ENCODE results near the gene PHLDA3.

PHLDA3 gene

GRCh38 chr1:201436393-201436792, 32.6 kb downstream of the PHLDA3 start:
- Histone ChIP-seq H2AFZ (ENCODE audit: low read length) (peak overlapping the region; percentile 73), H3K9me2 (replicated peaks; ENCODE audit: low read depth, low read length) (no peaks in the 10 kb centered on the region), H3K79me2 (ENCODE audit: insufficient read depth, low read length) (no peaks in the 10 kb centered on the region), H3K9me3 (ENCODE audit: insufficient read depth, low read depth, low read length) (no peaks in the 10 kb centered on the region), H3K4me2 (ENCODE audit: low read depth, low read length, poor library complexity, severe bottlenecking) (peak overlapping the region; percentile 48), H3K4me1 (ENCODE audit: insufficient read depth, low read length, poor library complexity, severe bottlenecking) (peaks cover under 1% of the 10 kb centered on the region), H3K27me3 (ENCODE audit: insufficient read depth, low read length, poor library complexity, severe bottlenecking) (no peaks in the 10 kb centered on the region), H3K9ac (ENCODE audit: low read depth, low read length, poor library complexity, severe bottlenecking) (no peak overlapping the region), H3K4me3 (ENCODE audit: low read length, poor library complexity, severe bottlenecking) (no peak overlapping the region), H3F3A (ENCODE audit: low read depth) (no peaks in the 10 kb centered on the region), H3K36me3 (ENCODE audit: insufficient read depth, low read length) (no peaks in the 10 kb centered on the region), H4K20me1 (ENCODE audit: insufficient read depth, low read length, poor library complexity, severe bottlenecking) (no peaks in the 10 kb centered on the region)
- TF ChIP-seq EZH2phosphoT487 (IDR thresholded peaks at IDR 0.05; ENCODE audit: borderline replicate concordance) (no peak), CTCF (conservative IDR thresholded peaks at IDR 0.05; ENCODE audit: low read length) (no peak)

- Histone ChIP-seq H3K36me3 (ENCODE audit: insufficient read depth, low read length) (no peaks in the 10 kb centered on the region), H3K9me3 (ENCODE audit: insufficient read depth, low read depth, low read length) (no peaks in the 10 kb centered on the region), H3K4me1 (ENCODE audit: insufficient read depth, low read length, poor library complexity, severe bottlenecking) (no peaks in the 10 kb centered on the region), H3F3A (ENCODE audit: low read depth) (no peaks in the 10 kb centered on the region), H3K27me3 (ENCODE audit: insufficient read depth, low read length, poor library complexity, severe bottlenecking) (no peaks in the 10 kb centered on the region), H3K79me2 (ENCODE audit: insufficient read depth, low read length) (no peaks in the 10 kb centered on the region), H3K4me2 (ENCODE audit: low read depth, low read length, poor library complexity, severe bottlenecking) (no peak overlapping the region), H3K9ac (ENCODE audit: low read depth, low read length, poor library complexity, severe bottlenecking) (no peak overlapping the region), H4K20me1 (ENCODE audit: insufficient read depth, low read length, poor library complexity, severe bottlenecking) (no peaks in the 10 kb centered on the region), H3K4me3 (ENCODE audit: low read length, poor library complexity, severe bottlenecking) (no peak overlapping the region), H2AFZ (ENCODE audit: low read length) (no peak overlapping the region), H3K9me2 (replicated peaks; ENCODE audit: low read depth, low read length) (no peaks in the 10 kb centered on the region)
- TF ChIP-seq CTCF (conservative IDR thresholded peaks at IDR 0.05; ENCODE audit: low read length) (no peak), EZH2phosphoT487 (IDR thresholded peaks at IDR 0.05; ENCODE audit: borderline replicate concordance) (no peak)
Measured at GRCh38 chr1:201434266-201434665, 34.7 kb downstream of the PHLDA3 start.

GRCh38 chr1:201433609-201434008, 35.4 kb downstream of the PHLDA3 start:
- no peaks in the 10 kb centered on the region for H3K36me3 ChIP-seq (ENCODE audit: insufficient read depth, low read length)
- no peak overlapping the region for H2AFZ ChIP-seq (ENCODE audit: low read length)
- H3K9me3 ChIP-seq (ENCODE audit: insufficient read depth, low read depth, low read length): no peaks in the 10 kb centered on the region
- no peaks in the 10 kb centered on the region for H4K20me1 ChIP-seq (ENCODE audit: insufficient read depth, low read length, poor library complexity, severe bottlenecking)
- H3K4me2 ChIP-seq (ENCODE audit: low read depth, low read length, poor library complexity, severe bottlenecking): no peak overlapping the region
- H3K4me3 ChIP-seq (ENCODE audit: low read length, poor library complexity, severe bottlenecking): no peak overlapping the region
- H3K9ac ChIP-seq (ENCODE audit: low read depth, low read length, poor library complexity, severe bottlenecking): no peak overlapping the region
- TF ChIP-seq EZH2phosphoT487 (IDR thresholded peaks at IDR 0.05; ENCODE audit: borderline replicate concordance) (no peak), CTCF (conservative IDR thresholded peaks at IDR 0.05; ENCODE audit: low read length) (no peak)
- H3K79me2 ChIP-seq (ENCODE audit: insufficient read depth, low read length): no peaks in the 10 kb centered on the region
- no peaks in the 10 kb centered on the region for H3K9me2 ChIP-seq (replicated peaks; ENCODE audit: low read depth, low read length)
- H3F3A ChIP-seq (ENCODE audit: low read depth): no peaks in the 10 kb centered on the region
- no peaks in the 10 kb centered on the region for H3K27me3 ChIP-seq (ENCODE audit: insufficient read depth, low read length, poor library complexity, severe bottlenecking)
- H3K4me1 ChIP-seq (ENCODE audit: insufficient read depth, low read length, poor library complexity, severe bottlenecking): no peaks in the 10 kb centered on the region
